Neural cell (in vitro differentiated cells): Measurements from ENCODE around the gene TRAPPC14. TPM values are rescaled to one million over a fixed set of nuclear protein-coding genes. Genes with fewer than 3 reads are reported as not detected.

Source experiments
- H2AFZ ChIP-seq: fragments of 200-600, 300-800 bp; sonication (generic), shearing (Covaris generic); 2 replicates; pipeline ENCODE4 v1.6.0; 2014; ENCODE audit warnings: low read depth, mild to moderate bottlenecking, antibody characterized with exemption, low read length, moderate library complexity
- H3F3A ChIP-seq: fragments of 200-600 bp; shearing (Covaris generic); 2 replicates; pipeline ENCODE4 v1.6.1; 2016; ENCODE audit warnings: mild to moderate bottlenecking, moderate library complexity, mixed read lengths, antibody characterized with exemption, low read length; ENCODE audit not compliant: insufficient read depth, poor library complexity, severe bottlenecking
- H3K27ac ChIP-seq: fragments of 200-600, 300-800 bp; sonication (generic), shearing (Covaris generic); 2 replicates; pipeline ENCODE4 v1.5.1; 2014; ENCODE audit warnings: mild to moderate bottlenecking, low read length, moderate library complexity
- H3K27me3 ChIP-seq: fragments of 300-800, 200-600 bp; sonication (generic), shearing (Covaris generic); 2 replicates; pipeline ENCODE4 v1.6.0; 2014; ENCODE audit warnings: mild to moderate bottlenecking, low read depth, low read length, moderate library complexity; ENCODE audit not compliant: insufficient read depth
- H3K36me3 ChIP-seq: fragments of 300-800, 200-600 bp; sonication (generic), shearing (Covaris generic); 2 replicates; pipeline ENCODE4 v1.5.1; 2014; ENCODE audit warnings: mild to moderate bottlenecking, antibody characterized with exemption, low read length, moderate library complexity; ENCODE audit not compliant: insufficient read depth
- H3K4me2 ChIP-seq: fragments of 300-800, 200-600 bp; sonication (generic), shearing (Covaris generic); 2 replicates; pipeline ENCODE4 v1.6.0; 2014; ENCODE audit warnings: mild to moderate bottlenecking, low read length
- H3K4me3 ChIP-seq: fragments of 300-800, 200-600 bp; sonication (generic), shearing (Covaris generic); 2 replicates; pipeline ENCODE4 v1.5.1; 2014; ENCODE audit warnings: mild to moderate bottlenecking, low read length, moderate library complexity
- H3K79me2 ChIP-seq: fragments of 200-600 bp; shearing (Covaris generic); replicated peaks from 2 replicates; pipeline ENCODE4 v1.6.0; 2014; ENCODE audit warnings: mild to moderate bottlenecking, low read length, moderate library complexity; ENCODE audit not compliant: insufficient read depth
- H3K9ac ChIP-seq: fragments of 300-800, 200-600 bp; sonication (generic), shearing (Covaris generic); 2 replicates; pipeline ENCODE4 v1.6.1; 2016; ENCODE audit warnings: mild to moderate bottlenecking, low read length, mixed read lengths
- H3K9me2 ChIP-seq: fragments of 200-600 bp; shearing (Covaris generic); 2 replicates; pipeline ENCODE4 v1.6.1; 2016; ENCODE audit warnings: mild to moderate bottlenecking, low read length, mixed read lengths; ENCODE audit not compliant: insufficient read depth
- H3K9me3 ChIP-seq: fragments of 200-600, 300-800 bp; sonication (generic), shearing (Covaris generic); 2 replicates; pipeline ENCODE4 v1.6.1; 2016; ENCODE audit warnings: mild to moderate bottlenecking, mixed run types, low read length, moderate library complexity, mixed read lengths
- H4K20me1 ChIP-seq: fragments of 200-600 bp; shearing (Covaris generic); 2 replicates; pipeline ENCODE4 v1.6.1; 2016; ENCODE audit warnings: mild to moderate bottlenecking, mixed run types; ENCODE audit not compliant: insufficient read depth
- CTCF ChIP-seq: fragments of 450-650 bp; IDR thresholded peaks from 2 replicates; pipeline ENCODE4 v1.5.1; 2014; ENCODE audit warnings: antibody characterized with exemption, mild to moderate bottlenecking, moderate library complexity; ENCODE audit not compliant: poor library complexity, severe bottlenecking
- MXI1 ChIP-seq: fragments of 450-650 bp; conservative IDR thresholded peaks from 2 replicates; pipeline ENCODE4 v1.6.1; 2014; ENCODE audit warnings: antibody characterized with exemption, mild to moderate bottlenecking; ENCODE audit not compliant: poor library complexity, severe bottlenecking
- POLR2AphosphoS5 ChIP-seq: IDR thresholded peaks from 2 replicates; pipeline ENCODE4 v1.6.1; 2012
- SMC3 ChIP-seq: fragments of 450-650 bp; conservative IDR thresholded peaks from 2 replicates; pipeline ENCODE4 v1.6.1; 2014; ENCODE audit warnings: antibody characterized with exemption, mild to moderate bottlenecking, moderate library complexity; ENCODE audit not compliant: poor library complexity
- polyA plus RNA-seq: library from polyadenylated mRNA; depleted of rRNA; stranded (reverse); fragments of >200 nt; gene quantifications from 2 replicates; pipeline ENCODE4 v1.2.3, GENCODE V29; 2014

TRAPPC14 gene
- polyA plus RNA-seq, 1 donor from 2014 or later: 26.7 TPM

DNA sequence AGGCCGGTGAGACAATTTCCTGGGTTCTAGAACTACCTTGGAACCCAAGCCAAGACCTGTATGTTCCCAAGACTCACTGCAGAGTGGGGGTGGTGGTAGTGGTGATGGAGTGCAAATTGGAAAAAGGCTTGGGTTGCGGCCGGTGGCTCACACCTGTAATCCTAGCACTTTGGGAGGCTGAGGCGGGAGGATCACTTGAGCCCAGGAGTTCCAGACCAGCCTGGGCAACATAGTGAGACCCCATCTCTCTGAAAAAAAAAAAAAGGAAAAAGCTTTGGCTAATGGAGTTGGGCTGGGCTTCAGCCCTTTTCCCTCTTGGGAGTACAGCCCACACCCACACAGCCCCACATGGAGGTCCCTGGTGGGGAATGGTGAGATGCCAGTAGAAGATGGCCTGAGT lies 53.0 kb downstream of the TRAPPC14 start:
- TF ChIP-seq CTCF: no peak
- no peak for TF ChIP-seq POLR2AphosphoS5
- TF ChIP-seq MXI1: no peak
- TF ChIP-seq SMC3: no peak
- Histone ChIP-seq H4K20me1 (no peaks in the 10 kb centered on the region), H3K79me2 (no peaks in the 10 kb centered on the region), H3K9me2 (no peaks in the 10 kb centered on the region), H2AFZ (no peak overlapping the region), H3K27me3 (no peaks in the 10 kb centered on the region), H3K36me3 (no peaks in the 10 kb centered on the region), H3K9ac (no peak overlapping the region), H3K4me2 (no peak overlapping the region), H3F3A (no peaks in the 10 kb centered on the region), H3K9me3 (no peaks in the 10 kb centered on the region), H3K4me3 (no peak overlapping the region), H3K27ac (no peak overlapping the region)

Other genes with a start within 250 kb of the TRAPPC14 start
- gene TRIM4, start 239.2 kb downstream of the TRAPPC14 start, polyA plus RNA-seq: not detected in 2 replicates
- not detected in 2 replicates for gene GJC3, start 229.1 kb downstream of the TRAPPC14 start, polyA plus RNA-seq
- gene AZGP1, start 182.7 kb downstream of the TRAPPC14 start, polyA plus RNA-seq: not detected in 2 replicates
- 26.6 and 27.1 TPM in 2 replicates for gene ZKSCAN1, start 143.1 kb downstream of the TRAPPC14 start, polyA plus RNA-seq
- 26.0 and 27.6 TPM in 2 replicates for gene ZSCAN21, start 108.9 kb downstream of the TRAPPC14 start, polyA plus RNA-seq
- gene ZNF3, start 77.0 kb downstream of the TRAPPC14 start, polyA plus RNA-seq: 57.2 and 71.2 TPM in 2 replicates
- gene COPS6, start 69.8 kb downstream of the TRAPPC14 start, polyA plus RNA-seq: 57.1 and 89.2 TPM in 2 replicates
- gene MCM7, start 57.3 kb downstream of the TRAPPC14 start, polyA plus RNA-seq: 118 and 146 TPM in 2 replicates
- 78.9 and 100 TPM in 2 replicates for gene AP4M1, start 57.1 kb downstream of the TRAPPC14 start, polyA plus RNA-seq
- 23.4 and 40.3 TPM in 2 replicates for gene TAF6, start 39.4 kb downstream of the TRAPPC14 start, polyA plus RNA-seq
- 35.8 and 42.1 TPM in 2 replicates for gene CNPY4, start 39.1 kb downstream of the TRAPPC14 start, polyA plus RNA-seq
- 6.4 and 10.1 TPM in 2 replicates for gene MBLAC1, start 31.8 kb downstream of the TRAPPC14 start, polyA plus RNA-seq
- 331 and 333 TPM in 2 replicates for gene LAMTOR4, start 9.8 kb downstream of the TRAPPC14 start, polyA plus RNA-seq
- 47.0 and 58.7 TPM in 2 replicates for gene GAL3ST4, start 9.9 kb upstream of the TRAPPC14 start, polyA plus RNA-seq
- gene GPC2, start 18.7 kb upstream of the TRAPPC14 start, polyA plus RNA-seq: 506 and 594 TPM in 2 replicates
- gene STAG3, start 19.2 kb upstream of the TRAPPC14 start, polyA plus RNA-seq: 0.64 TPM in 1 of 2 replicates, not detected in the other
- gene PVRIG, start 61.2 kb upstream of the TRAPPC14 start, polyA plus RNA-seq: 0.16 TPM in 1 of 2 replicates, not detected in the other
- not detected in 2 replicates for gene SPDYE3, start 149.0 kb upstream of the TRAPPC14 start, polyA plus RNA-seq
- gene PILRB, start 199.4 kb upstream of the TRAPPC14 start, polyA plus RNA-seq: 222 and 274 TPM in 2 replicates
- gene PILRA, start 214.8 kb upstream of the TRAPPC14 start, polyA plus RNA-seq: 23.7 and 29.2 TPM in 2 replicates